PC-3 (cell line): Measurements from ENCODE around the gene RPF1. TPM values are rescaled to one million over a fixed set of nuclear protein-coding genes. Genes with fewer than 3 reads are reported as not detected.

Source experiments
- ATAC-seq: fragments of 200-7000 bp; cut with Tn5 transposase; 2 replicates; pipeline ENCODE4 v1.9.1; 2020; ENCODE audit warnings: mild to moderate bottlenecking, moderate library complexity
- Bru-seq: library from RNA; stranded (reverse); fragments of 400-500 nt; gene quantifications from one replicate; lab custom pipeline; 2021; lab: Mats Ljungman, UMichigan
- BruChase-seq, 2 experiments: library from RNA; stranded (reverse); fragments of 400-500 nt; gene quantifications; one replicate each; lab custom pipeline; 2021; lab: Mats Ljungman, UMichigan
- BruUV-seq: library from RNA; stranded (reverse); fragments of 400-500 nt; replicated peaks from 2 replicates; lab custom pipeline; 2021; lab: Mats Ljungman, UMichigan
- CTCF ChIA-PET: fragments of 300-600 bp; sonication (Branson Sonifier 250); formaldehyde crosslinking; loops from one replicate; lab custom pipeline; 2022; ENCODE audit warnings: antibody characterized with exemption; lab: Charles Lee
- POLR2A ChIA-PET: fragments of 300-600 bp; sonication (Branson Sonifier 250); formaldehyde crosslinking; loops from one replicate; lab custom pipeline; 2022; ENCODE audit warnings: antibody characterized with exemption; ENCODE audit not compliant: unreplicated experiment; lab: Charles Lee
- DNase-seq: peaks from one replicate; pipeline ENCODE4 v3.0.0-alpha.2; 2015
- H2AFZ ChIP-seq: fragments of 300-600 bp; sonication (generic); 2 replicates; pipeline ENCODE4 v1.6.0; 2016; ENCODE audit warnings: antibody characterized with exemption, low read length
- H3F3A ChIP-seq: fragments of 300-600 bp; sonication (generic); one replicate; pipeline ENCODE4 v1.6.0; 2017; ENCODE audit warnings: antibody characterized with exemption, low read length, control low read depth, mild to moderate bottlenecking; ENCODE audit not compliant: unreplicated experiment
- H3K27ac ChIP-seq: fragments of 300-600 bp; sonication (generic); 2 replicates; pipeline ENCODE4 v1.5.1; 2016; ENCODE audit warnings: mild to moderate bottlenecking, low read length
- H3K27me3 ChIP-seq: fragments of 300-600 bp; sonication (generic); 2 replicates; pipeline ENCODE4 v1.6.1; 2016; ENCODE audit warnings: low read length, mixed read lengths
- H3K36me3 ChIP-seq: fragments of 300-600 bp; sonication (generic); 2 replicates; pipeline ENCODE4 v1.6.1; 2016; ENCODE audit warnings: low read depth, mixed run types, low read length, mixed read lengths
- H3K4me1 ChIP-seq: fragments of 300-600 bp; sonication (generic); 2 replicates; pipeline ENCODE4 v1.5.1; 2016; ENCODE audit warnings: low read length; ENCODE audit not compliant: insufficient read depth
- H3K4me2 ChIP-seq: fragments of 300-600 bp; sonication (generic); 2 replicates; pipeline ENCODE4 v1.6.0; 2016; ENCODE audit warnings: low read length
- H3K4me3 ChIP-seq: fragments of 300-600 bp; sonication (generic); 2 replicates; pipeline ENCODE4 v1.5.1; 2016; ENCODE audit warnings: mild to moderate bottlenecking, low read length, mixed read lengths
- H3K79me2 ChIP-seq: fragments of 300-600 bp; sonication (generic); 2 replicates; pipeline ENCODE4 v1.6.1; 2017; ENCODE audit warnings: low read length, mixed read lengths
- H3K9ac ChIP-seq: fragments of 300-600 bp; sonication (generic); 2 replicates; pipeline ENCODE4 v1.6.0; 2016; ENCODE audit warnings: mild to moderate bottlenecking, low read length
- H3K9me2 ChIP-seq: fragments of 300-600 bp; sonication (generic); replicated peaks from 2 replicates; pipeline ENCODE4 v1.6.1; 2016; ENCODE audit warnings: mixed run types, low read length, mixed read lengths
- H3K9me3 ChIP-seq: fragments of 300-600 bp; sonication (generic); 2 replicates; pipeline ENCODE4 v1.6.1; 2016; ENCODE audit warnings: low read length, mixed read lengths
- H4K20me1 ChIP-seq: fragments of 300-600 bp; sonication (generic); 2 replicates; pipeline ENCODE4 v1.6.1; 2016; ENCODE audit warnings: low read length, mixed read lengths
- EZH2 ChIP-seq: fragments of 300-600 bp; sonication (generic); IDR thresholded peaks from one replicate; pipeline ENCODE4 v1.6.1; 2017; ENCODE audit warnings: antibody characterized with exemption, mild to moderate bottlenecking, low read length; ENCODE audit not compliant: unreplicated experiment
- EZH2phosphoT487 ChIP-seq: fragments of 300-600 bp; sonication (generic); IDR thresholded peaks from 2 replicates; pipeline ENCODE4 v1.6.1; 2018; ENCODE audit warnings: mild to moderate bottlenecking, antibody characterized with exemption, low read length, borderline replicate concordance
- intact Hi-C: fragments of 100-400 bp; cut with micrococcal nuclease; formaldehyde crosslinking; loops from 2 replicates; pipeline ENCODE4 v1.9.0; 2023
- long read RNA-seq: library from polyadenylated mRNA; unstranded; transcript quantifications from one replicate; pipeline ENCODE4 v2.0.0, GENCODE V29; 2021; ENCODE audit not compliant: unreplicated experiment
- total RNA-seq: library from RNA; depleted of rRNA; stranded (reverse); fragments of >200 nt; gene quantifications from 2 replicates; pipeline ENCODE4 v1.2.3, GENCODE V29; 2014; rRNA removed
- TF ChIP-seq, protein P1 (sequence below): fragments of 300-600 bp; sonication (generic); conservative IDR thresholded peaks from 2 replicates; pipeline ENCODE4 v1.5.1; 2017; ENCODE audit warnings: antibody characterized with exemption, low read depth, mild to moderate bottlenecking, low read length

RPF1 gene, protein sequence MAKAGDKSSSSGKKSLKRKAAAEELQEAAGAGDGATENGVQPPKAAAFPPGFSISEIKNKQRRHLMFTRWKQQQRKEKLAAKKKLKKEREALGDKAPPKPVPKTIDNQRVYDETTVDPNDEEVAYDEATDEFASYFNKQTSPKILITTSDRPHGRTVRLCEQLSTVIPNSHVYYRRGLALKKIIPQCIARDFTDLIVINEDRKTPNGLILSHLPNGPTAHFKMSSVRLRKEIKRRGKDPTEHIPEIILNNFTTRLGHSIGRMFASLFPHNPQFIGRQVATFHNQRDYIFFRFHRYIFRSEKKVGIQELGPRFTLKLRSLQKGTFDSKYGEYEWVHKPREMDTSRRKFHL
- total RNA-seq = 83.0 and 85.8 TPM in 2 replicates
- Bru-seq, nascent RNA = percentile 92 among the genes with signal in this experiment
- percentile 85 among the genes with signal in this experiment for BruChase-seq, experiment 1, labeled RNA remaining after a 6-hour chase
- percentile 86 among the genes with signal in this experiment for BruChase-seq, experiment 2, labeled RNA remaining after a 2-hour chase
- long read RNA-seq, transcript RPF1-201 (9 exons, 1,385 nt) = major isoform, 31 of 44 reads
- long read RNA-seq, partial matches to known transcripts = 6 of 44 reads
- long read RNA-seq, other reads (novel, unspliced or antisense) = 6 of 44 reads

DNA sequence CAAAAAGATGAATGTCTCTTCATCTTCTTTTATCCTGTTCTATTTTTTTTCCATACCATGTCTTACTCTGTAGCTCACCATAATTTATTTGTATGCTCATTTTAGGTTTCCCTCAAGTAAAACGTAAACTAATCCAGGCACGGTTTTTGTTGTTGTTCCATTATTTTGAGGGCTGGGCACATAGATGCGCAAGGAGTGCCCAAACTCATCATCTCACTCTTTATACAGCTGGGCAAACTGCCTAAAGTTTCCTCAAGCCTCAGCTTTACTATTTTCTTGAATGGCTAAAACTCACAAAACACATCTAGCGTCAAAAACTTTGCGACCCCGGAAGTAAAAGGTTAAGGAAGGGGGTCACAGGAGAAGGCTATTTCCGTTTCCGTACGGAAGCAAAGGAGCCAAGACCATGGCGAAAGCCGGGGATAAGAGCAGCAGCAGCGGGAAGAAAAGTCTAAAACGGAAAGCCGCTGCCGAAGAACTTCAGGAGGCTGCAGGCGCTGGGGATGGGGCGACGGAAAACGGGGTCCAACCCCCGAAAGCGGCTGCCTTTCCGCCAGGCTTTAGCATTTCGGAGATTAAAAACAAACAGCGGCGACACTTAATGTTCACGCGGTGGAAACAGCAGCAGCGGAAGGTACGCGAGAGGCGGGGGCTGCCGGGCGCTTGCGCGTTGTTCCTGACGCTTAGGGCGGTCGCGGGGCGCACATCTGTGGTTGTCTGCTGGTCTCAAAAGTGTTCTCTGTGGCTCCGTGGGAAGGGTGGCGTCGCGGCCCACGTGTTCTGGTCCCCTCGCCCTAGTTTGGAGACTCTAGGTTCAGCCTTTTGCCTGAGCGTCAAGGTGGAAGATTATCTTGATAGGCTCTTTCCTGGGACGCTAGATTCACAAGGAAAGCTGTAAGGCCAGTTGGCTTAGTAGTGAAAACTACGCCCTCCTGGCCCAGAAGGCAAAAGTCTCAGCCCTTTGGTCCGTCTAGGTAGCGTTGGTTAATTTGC lies at the start of gene RPF1:
Gene RPF1 (plus strand): TSS at position 391 of the 993 bp plus-strand sequence. CDS start 16 bp downstream, at position 407.
- Histone ChIP-seq H3K27ac (peak within 1 kb of the TSS; percentile 52), H3K4me1 (peaks cover 30% of the 10 kb centered on the region), H3K4me3 (peak within 1 kb of the TSS; percentile 84), H3K9ac (peak within 1 kb of the TSS; percentile 79), H2AFZ (peak within 1 kb of the TSS; percentile 99), H3K36me3 (peaks cover 28% of the 10 kb centered on the region), H3K9me2 (no peaks in the 10 kb centered on the region), H3K79me2 (peaks cover 55% of the 10 kb centered on the region), H4K20me1 (peaks cover 27% of the 10 kb centered on the region), H3K27me3 (no peaks in the 10 kb centered on the region), H3K4me2 (peak within 1 kb of the TSS; percentile 91), H3K9me3 (no peaks in the 10 kb centered on the region), H3F3A (no peaks in the 10 kb centered on the region)
- ChIA-PET CTCF (interaction anchor here (0.8 to 1.1 kb wide), 2 partner anchors 36 to 37 kb away, joined by 3 to 4 read pairs; no protein-coding TSS in a partner anchor), POLR2A (no interaction called here)
- no peak for TF ChIP-seq EZH2
- no peak for TF ChIP-seq EZH2phosphoT487
- TF ChIP-seq, protein P1, sequence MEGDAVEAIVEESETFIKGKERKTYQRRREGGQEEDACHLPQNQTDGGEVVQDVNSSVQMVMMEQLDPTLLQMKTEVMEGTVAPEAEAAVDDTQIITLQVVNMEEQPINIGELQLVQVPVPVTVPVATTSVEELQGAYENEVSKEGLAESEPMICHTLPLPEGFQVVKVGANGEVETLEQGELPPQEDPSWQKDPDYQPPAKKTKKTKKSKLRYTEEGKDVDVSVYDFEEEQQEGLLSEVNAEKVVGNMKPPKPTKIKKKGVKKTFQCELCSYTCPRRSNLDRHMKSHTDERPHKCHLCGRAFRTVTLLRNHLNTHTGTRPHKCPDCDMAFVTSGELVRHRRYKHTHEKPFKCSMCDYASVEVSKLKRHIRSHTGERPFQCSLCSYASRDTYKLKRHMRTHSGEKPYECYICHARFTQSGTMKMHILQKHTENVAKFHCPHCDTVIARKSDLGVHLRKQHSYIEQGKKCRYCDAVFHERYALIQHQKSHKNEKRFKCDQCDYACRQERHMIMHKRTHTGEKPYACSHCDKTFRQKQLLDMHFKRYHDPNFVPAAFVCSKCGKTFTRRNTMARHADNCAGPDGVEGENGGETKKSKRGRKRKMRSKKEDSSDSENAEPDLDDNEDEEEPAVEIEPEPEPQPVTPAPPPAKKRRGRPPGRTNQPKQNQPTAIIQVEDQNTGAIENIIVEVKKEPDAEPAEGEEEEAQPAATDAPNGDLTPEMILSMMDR = no peak
- ATAC-seq (peak; percentile 96), DNase-seq (peak; percentile 79)
- TSS peak; percentile 95 for BruUV-seq
- intact Hi-C loops = loop anchor here (1.0 kb wide), 1 partner anchor 125 kb away; no protein-coding TSS in a partner anchor

DNA sequence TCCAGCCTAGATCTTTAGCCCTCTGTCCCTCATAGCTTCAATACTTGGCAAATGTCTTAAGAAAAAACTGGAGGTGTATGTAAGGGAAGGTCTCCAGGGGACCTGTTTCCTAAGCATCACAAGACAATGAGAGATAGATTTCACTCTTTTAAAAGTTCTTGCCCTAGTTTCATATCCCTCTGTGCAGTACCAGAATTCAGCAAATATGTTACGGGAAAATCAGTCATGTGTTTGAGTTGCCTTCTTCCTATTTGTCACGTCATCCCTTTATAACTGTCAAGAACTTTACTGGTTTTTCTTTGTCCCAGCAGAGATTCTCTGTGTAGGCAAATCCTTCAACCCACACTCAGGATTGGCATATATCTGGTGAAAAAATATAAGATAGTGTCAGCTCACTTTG lies 48.5 kb upstream of the RPF1 start:
- Histone ChIP-seq H3K4me1 (peaks cover 30% of the 10 kb centered on the region), H4K20me1 (no peaks in the 10 kb centered on the region), H2AFZ (no peak overlapping the region), H3K9me3 (no peaks in the 10 kb centered on the region), H3K4me3 (no peak overlapping the region), H3K4me2 (no peak overlapping the region), H3K9ac (no peak overlapping the region), H3K9me2 (no peaks in the 10 kb centered on the region), H3K27ac (no peak overlapping the region), H3K27me3 (no peaks in the 10 kb centered on the region), H3K79me2 (no peaks in the 10 kb centered on the region), H3K36me3 (no peaks in the 10 kb centered on the region), H3F3A (no peaks in the 10 kb centered on the region)
- no peak for ATAC-seq
- TF ChIP-seq, protein P1 = no peak
- TF ChIP-seq EZH2 (no peak), EZH2phosphoT487 (no peak)
- POLR2A ChIA-PET = no interaction called here
- DNase-seq = no peak
- CTCF ChIA-PET = no interaction called here
- intact Hi-C loops = loop anchor here (5.0 to 10.0 kb wide), 2 partner anchors 158 to 526 kb away; no protein-coding TSS in a partner anchor
- BruUV-seq = no TSS peak
